GM21528 (cell line): ENCODE measurements around the gene BDP1.
"Not testable (repeated sequence)": the region's sequence is repeated elsewhere in the genome, so short reads cannot be mapped to it uniquely, and the experiment has no call there.

Experiments used
- ATAC-seq: cut with Tn5 transposase; IDR thresholded peaks from one replicate; pipeline ENCODE4 v1.9.1; 2021; ENCODE audit warnings: mild to moderate bottlenecking, moderate library complexity; ENCODE audit not compliant: unreplicated experiment, low FRiP score

BDP1 gene

DNA sequence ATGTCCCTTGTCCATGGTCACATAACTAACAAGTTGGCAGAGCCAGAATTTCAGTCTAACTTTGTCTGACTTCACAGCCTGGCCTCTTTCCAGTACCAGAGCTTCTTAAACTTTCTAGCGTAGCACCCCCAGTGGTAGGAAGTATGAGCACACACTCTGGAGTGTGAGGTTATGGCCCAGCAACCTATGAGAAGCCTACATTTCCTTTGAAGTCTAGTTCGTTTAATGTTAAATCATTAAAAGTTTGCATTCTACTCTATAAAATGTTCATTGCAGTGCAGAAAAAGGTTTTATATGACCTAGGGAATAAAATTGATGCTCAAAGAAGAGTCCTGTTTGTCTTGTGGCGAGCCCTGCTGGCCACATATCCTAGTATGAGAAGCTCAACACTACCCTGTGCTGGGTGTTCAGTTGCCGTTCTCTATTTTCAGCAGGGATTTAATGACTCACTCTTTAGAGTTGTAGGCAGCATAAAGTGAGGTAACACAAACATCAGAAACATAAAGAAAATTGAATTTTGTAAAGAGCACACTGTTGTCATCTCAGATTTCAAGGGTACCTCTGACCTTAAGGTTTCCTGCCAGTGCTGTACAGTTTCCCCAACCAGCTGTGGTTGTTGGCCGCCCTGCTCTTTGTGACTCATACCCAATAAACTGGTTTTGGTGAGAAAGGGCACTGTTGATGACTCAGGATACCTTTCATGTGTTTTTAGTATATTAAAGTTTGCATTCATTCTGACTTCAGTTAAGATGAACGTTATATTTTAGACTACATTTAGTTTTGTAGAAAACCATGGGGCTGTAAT is 146.0 kb downstream of the BDP1 start:
- ATAC-seq, result peak; percentile 87

DNA sequence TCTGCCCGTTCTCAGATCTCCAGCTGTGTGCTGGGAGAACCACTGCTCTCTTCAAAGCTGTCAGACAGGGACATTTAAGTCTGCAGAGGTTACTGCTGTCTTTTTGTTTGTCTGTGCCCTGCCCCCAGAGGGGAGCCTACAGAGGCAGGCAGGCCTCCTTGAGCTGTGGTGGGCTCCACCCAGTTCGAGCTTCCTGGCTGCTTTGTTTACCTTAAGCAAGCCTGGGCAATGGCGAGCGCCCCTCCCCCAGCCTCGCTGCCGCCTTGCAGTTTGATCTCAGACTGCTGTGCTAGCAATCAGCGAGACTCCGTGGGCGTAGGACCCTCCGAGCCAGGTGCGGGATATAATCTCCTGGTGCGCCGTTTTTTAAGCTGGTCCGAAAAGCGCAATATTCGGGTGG is 154.5 kb downstream of the BDP1 start:
- ATAC-seq, result not testable (repeated sequence)

DNA sequence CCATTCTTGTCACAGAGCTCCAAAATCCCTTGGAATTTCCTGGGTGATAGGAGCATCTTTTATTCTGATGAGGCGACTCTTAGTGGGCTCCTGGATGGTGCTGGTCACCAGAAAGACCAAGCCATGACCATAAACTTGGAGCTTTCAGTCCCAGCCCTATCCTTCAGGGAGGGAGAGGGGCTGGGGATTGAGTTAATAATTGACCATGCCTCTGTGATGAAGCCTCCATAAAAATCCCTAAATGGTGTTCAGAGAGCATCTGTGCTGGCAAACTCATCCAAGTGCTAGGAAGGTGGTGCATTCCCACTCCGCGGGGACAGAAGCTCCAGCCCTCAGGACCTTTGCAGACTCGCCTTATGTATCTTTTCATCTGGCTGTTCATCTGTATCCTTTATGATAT is 160.4 kb downstream of the BDP1 start:
- no peak for ATAC-seq
